Natural killer cell (primary cell): ENCODE measurements around the gene IL17F. TPM values are rescaled to one million over a fixed set of nuclear protein-coding genes. Genes with fewer than 3 reads are reported as not detected.

Source experiments
- ATAC-seq, 3 donors: fragments of 150-1000 bp in 2 of 3; fragments of 200-7000 bp in 1 of 3; cut with Tn5 transposase; 1 replicate in 1 of 3; 2 replicates in 2 of 3; pipeline ENCODE4 v1.10.0; 2021; ENCODE audit warnings: mild to moderate bottlenecking in 2 of 3, moderate library complexity in 2 of 3
- DNase-seq, 2 donors: peaks; one replicate each; pipeline versions ENCODE4 v3.0.0 to v3.0.0-alpha.2; 2013 to 2021; ENCODE audit warnings: mixed read lengths in 1 of 2
- H3K27ac ChIP-seq: one replicate; pipeline ENCODE4 v1.5.1; 2013; ENCODE audit warnings: mild to moderate bottlenecking, low read length
- H3K27me3 ChIP-seq: one replicate; pipeline ENCODE4 v1.6.1; 2013; ENCODE audit warnings: low read length; ENCODE audit not compliant: control insufficient read depth, insufficient read depth
- H3K36me3 ChIP-seq: one replicate; pipeline ENCODE4 v1.6.1; 2013; ENCODE audit warnings: low read length; ENCODE audit not compliant: control insufficient read depth, insufficient read depth
- H3K4me1 ChIP-seq: one replicate; pipeline ENCODE4 v1.6.1; 2013; ENCODE audit warnings: low read length; ENCODE audit not compliant: control insufficient read depth, insufficient read depth
- H3K4me3 ChIP-seq: one replicate; pipeline ENCODE4 v1.5.1; 2013; ENCODE audit warnings: low read length
- H3K9me3 ChIP-seq: one replicate; pipeline ENCODE4 v1.6.1; 2013; ENCODE audit warnings: low read length; ENCODE audit not compliant: control insufficient read depth, insufficient read depth
- H3K27ac Mint-ChIP-seq, 2 donors: one replicate each; pipeline ENCODE4 v1.8.0; 2022; ENCODE audit warnings: mild to moderate bottlenecking in 2 of 2, mixed read lengths in 2 of 2, moderate library complexity in 1 of 2
- H3K27me3 Mint-ChIP-seq, 2 donors: one replicate each; pipeline ENCODE4 v1.8.0; 2022; ENCODE audit warnings: low read depth in 2 of 2, mixed read lengths in 2 of 2
- H3K36me3 Mint-ChIP-seq: one replicate; pipeline ENCODE4 v1.8.0; 2022; ENCODE audit warnings: mixed read lengths
- H3K4me1 Mint-ChIP-seq, 2 donors: one replicate each; pipeline ENCODE4 v1.8.0; 2022; ENCODE audit warnings: mixed read lengths in 2 of 2
- H3K4me3 Mint-ChIP-seq: one replicate; pipeline ENCODE4 v1.8.0; 2022; ENCODE audit warnings: mild to moderate bottlenecking, moderate library complexity, mixed read lengths
- H3K9me3 Mint-ChIP-seq, 2 donors: one replicate each; pipeline ENCODE4 v1.8.0; 2022; ENCODE audit warnings: mixed read lengths in 2 of 2
- CTCF ChIP-seq: fragments of 200-600 bp; IDR thresholded peaks from one replicate; pipeline ENCODE4 v1.8.0; 2022; ENCODE audit warnings: antibody characterized with exemption
- WGBS: methylation state at CpG from one replicate; pipeline ENCODE4 v1.1.7; 2013; ENCODE audit warnings: missing lambda C conversion rate; ENCODE audit not compliant: insufficient coverage; 5-methylcytosine and 5-hydroxymethylcytosine counted together
- intact Hi-C: fragments of 100-400 bp; cut with micrococcal nuclease; formaldehyde crosslinking; loops from one replicate; pipeline ENCODE4 v1.14.2; 2022
- total RNA-seq, 4 donors: library from RNA; stranded (reverse); fragments of 120-200 nt in 1 of 4; gene quantifications; one replicate each; pipeline versions ENCODE4 v1.2.3 to v1.2.4, GENCODE V29; 2013 to 2022

IL17F gene
- total RNA-seq, 3 donors from 2014 or later (not counting 1 experiment from before 2014, with no cell fraction given), result not detected

GRCh38 chr6:52284131-52284459 is 39.8 kb upstream of the IL17F start:
- no peak for DNase-seq
- H3K9me3 ChIP-seq, result no peaks in the 10 kb centered on the region
- Mint-ChIP-seq H3K27me3 (no peaks in the 10 kb centered on the region), H3K9me3 (no peaks in the 10 kb centered on the region), H3K4me1 (peaks cover 31 to 33% of the 10 kb centered on the region in 2 donors), H3K4me3 (no peak overlapping the region), H3K36me3 (peaks cover 27% of the 10 kb centered on the region), H3K27ac (no peak overlapping the region)
- H3K36me3 ChIP-seq, result peaks cover 35% of the 10 kb centered on the region
- H3K4me3 ChIP-seq, result peak overlapping the region; percentile 70
- H3K27me3 ChIP-seq, result no peaks in the 10 kb centered on the region
- WGBS, result under 1% methylated on average over 14 of the region's 14 CpGs
- intact Hi-C loops, result loop anchor here (1.0 to 10.0 kb wide), 5 partner anchors 79 to 1071 kb away; partner anchors contain the start of genes EFHC1 and PAQR8
- peaks cover 11% of the 10 kb centered on the region for H3K4me1 ChIP-seq
- peak overlapping the region; percentile 29 for H3K27ac ChIP-seq
- ATAC-seq, result no peak
- no peak for TF ChIP-seq CTCF

GRCh38 chr6:52283111-52283510 is 38.8 kb upstream of the IL17F start:
- intact Hi-C loops, result loop anchor here (10.0 kb wide), 1 partner anchor 1072 kb away; no protein-coding TSS in a partner anchor
- no peak for TF ChIP-seq CTCF
- H3K27me3 ChIP-seq, result no peaks in the 10 kb centered on the region
- H3K9me3 ChIP-seq, result no peaks in the 10 kb centered on the region
- no peaks in the 10 kb centered on the region for H3K9me3 Mint-ChIP-seq
- peaks cover 31 to 33% of the 10 kb centered on the region in 2 donors for H3K4me1 Mint-ChIP-seq
- no peak overlapping the region for H3K4me3 ChIP-seq
- H3K4me1 ChIP-seq, result peaks cover 11% of the 10 kb centered on the region
- DNase-seq (no peak), ATAC-seq (no peak)
- H3K36me3 ChIP-seq, result peaks cover 45% of the 10 kb centered on the region
- H3K4me3 Mint-ChIP-seq, result peak overlapping the region; percentile 4
- no peak overlapping the region for H3K27ac ChIP-seq
- H3K27ac Mint-ChIP-seq, result no peak overlapping the region
- 72% methylated on average over 6 of the region's 6 CpGs for WGBS
- no peaks in the 10 kb centered on the region for H3K27me3 Mint-ChIP-seq
- H3K36me3 Mint-ChIP-seq, result peaks cover 27% of the 10 kb centered on the region

GRCh38 chr6:52276130-52276529 is 31.8 kb upstream of the IL17F start:
- Mint-ChIP-seq H3K36me3 (peaks cover 30% of the 10 kb centered on the region), H3K27ac (no peak overlapping the region), H3K4me3 (no peak overlapping the region), H3K9me3 (no peaks in the 10 kb centered on the region), H3K27me3 (no peaks in the 10 kb centered on the region), H3K4me1 (peaks cover 0 to 6% of the 10 kb centered on the region in 2 donors)
- Histone ChIP-seq H3K9me3 (no peaks in the 10 kb centered on the region), H3K27ac (no peak overlapping the region), H3K4me1 (no peaks in the 10 kb centered on the region), H3K4me3 (no peak overlapping the region), H3K36me3 (peaks cover 92% of the 10 kb centered on the region), H3K27me3 (no peaks in the 10 kb centered on the region)
- DNase-seq, result no peak
- ATAC-seq, result no peak
- intact Hi-C loops, result no loop called here
- WGBS, result 95% methylated on average over 10 of the region's 10 CpGs
- TF ChIP-seq CTCF, result no peak

- no peak overlapping the region for H3K4me3 ChIP-seq
- Mint-ChIP-seq H3K27me3 (no peaks in the 10 kb centered on the region), H3K4me3 (no peak overlapping the region), H3K4me1 (no peaks in the 10 kb centered on the region), H3K27ac (no peak overlapping the region), H3K36me3 (peaks cover 39% of the 10 kb centered on the region), H3K9me3 (no peaks in the 10 kb centered on the region)
- WGBS, result 99% methylated on average over 7 of the region's 9 CpGs
- TF ChIP-seq CTCF, result no peak
- no peaks in the 10 kb centered on the region for H3K27me3 ChIP-seq
- no peak overlapping the region for H3K27ac ChIP-seq
- peaks cover 84% of the 10 kb centered on the region for H3K36me3 ChIP-seq
- DNase-seq (no peak), ATAC-seq (no peak)
- no peaks in the 10 kb centered on the region for H3K4me1 ChIP-seq
- H3K9me3 ChIP-seq, result no peaks in the 10 kb centered on the region
- intact Hi-C loops, result no loop called here
Observed at GRCh38 chr6:52271852-52272460, 27.7 kb upstream of the IL17F start.
